Chondrocyte (in vitro differentiated cells): ENCODE results near the gene FAM114A2. TPM values are rescaled to one million over a fixed set of nuclear protein-coding genes. Genes with fewer than 3 reads are reported as not detected.

ENCODE experiments used
- DNase-seq: peaks from one replicate; pipeline ENCODE4 v3.0.0; 2021; ENCODE audit warnings: mixed read lengths, low spot score
- H3K27ac Mint-ChIP-seq: one replicate; pipeline ENCODE4 v1.8.0; 2021; ENCODE audit warnings: mild to moderate bottlenecking, moderate library complexity, mixed read lengths; ENCODE audit not compliant: unreplicated experiment
- H3K27me3 Mint-ChIP-seq: 2 replicates; pipeline ENCODE4 v1.8.0; 2021; ENCODE audit warnings: low read depth, mixed read lengths
- H3K36me3 Mint-ChIP-seq: 2 replicates; pipeline ENCODE4 v1.8.0; 2021; ENCODE audit warnings: low read depth, mixed read lengths
- H3K4me1 Mint-ChIP-seq: 2 replicates; pipeline ENCODE4 v1.8.0; 2021; ENCODE audit warnings: low read depth, mild to moderate bottlenecking, mixed read lengths
- H3K4me3 Mint-ChIP-seq: one replicate; pipeline ENCODE4 v1.8.0; 2021; ENCODE audit warnings: mild to moderate bottlenecking, moderate library complexity, mixed read lengths; ENCODE audit not compliant: unreplicated experiment
- H3K9me3 Mint-ChIP-seq: 2 replicates; pipeline ENCODE4 v1.8.0; 2021; ENCODE audit warnings: low read depth, mixed read lengths
- CTCF ChIP-seq: fragments of 200-600 bp; sonication (generic); IDR thresholded peaks from 2 replicates; pipeline ENCODE4 v1.5.0; 2021; ENCODE audit warnings: antibody characterized with exemption, mild to moderate bottlenecking, moderate library complexity
- total RNA-seq: library from RNA; stranded (reverse); gene quantifications from 3 replicates; pipeline ENCODE4 v1.2.1, GENCODE V29; 2021

The FAM114A2 gene
- total RNA-seq, 1 donor from 2014 or later, result 31.5 TPM

GRCh38 chr5:154059039-154059430 is 20.3 kb upstream of the FAM114A2 start:
- peaks cover 2% of the 10 kb centered on the region for H3K36me3 Mint-ChIP-seq
- no peak overlapping the region for H3K27ac Mint-ChIP-seq
- no peak for DNase-seq
- no peak for TF ChIP-seq CTCF
- peaks cover 22% of the 10 kb centered on the region for H3K4me1 Mint-ChIP-seq
- no peaks in the 10 kb centered on the region for H3K9me3 Mint-ChIP-seq
- no peak overlapping the region for H3K4me3 Mint-ChIP-seq
- no peaks in the 10 kb centered on the region for H3K27me3 Mint-ChIP-seq

- no peak for TF ChIP-seq CTCF
- Mint-ChIP-seq H3K27me3 (no peaks in the 10 kb centered on the region), H3K36me3 (peaks cover 3% of the 10 kb centered on the region), H3K27ac (peak overlapping the region; percentile 55), H3K4me1 (peaks cover 22% of the 10 kb centered on the region), H3K4me3 (no peak overlapping the region), H3K9me3 (no peaks in the 10 kb centered on the region)
- no peak for DNase-seq
These were observed 19.6 kb upstream of the FAM114A2 start for GRCh38 chr5:154058055-154059038.

GRCh38 chr5:154055201-154055600 is 16.5 kb upstream of the FAM114A2 start:
- TF ChIP-seq CTCF, result no peak
- Mint-ChIP-seq H3K27me3 (no peaks in the 10 kb centered on the region), H3K9me3 (no peaks in the 10 kb centered on the region), H3K36me3 (peaks cover 7% of the 10 kb centered on the region), H3K4me3 (no peak overlapping the region), H3K4me1 (peaks cover 22% of the 10 kb centered on the region), H3K27ac (no peak overlapping the region)
- no peak for DNase-seq

- no peak for TF ChIP-seq CTCF
- no peak for DNase-seq
- H3K4me1 Mint-ChIP-seq, result peaks cover 19% of the 10 kb centered on the region
- no peaks in the 10 kb centered on the region for H3K27me3 Mint-ChIP-seq
- H3K9me3 Mint-ChIP-seq, result no peaks in the 10 kb centered on the region
- peaks cover 11% of the 10 kb centered on the region for H3K36me3 Mint-ChIP-seq
- H3K27ac Mint-ChIP-seq, result no peak overlapping the region
- no peak overlapping the region for H3K4me3 Mint-ChIP-seq
These were observed 14.8 kb upstream of the FAM114A2 start for GRCh38 chr5:154053468-154053867.

- Mint-ChIP-seq H3K4me3 (no peak overlapping the region), H3K27me3 (no peaks in the 10 kb centered on the region), H3K9me3 (no peaks in the 10 kb centered on the region), H3K27ac (no peak overlapping the region), H3K4me1 (no peaks in the 10 kb centered on the region), H3K36me3 (peaks cover 10% of the 10 kb centered on the region)
- DNase-seq, result no peak
- TF ChIP-seq CTCF, result no peak
These were observed 10.9 kb upstream of the FAM114A2 start for GRCh38 chr5:154049636-154050035.
